Adrenal gland (tissue), 12 donors: ENCODE data around the gene RPL22. TPM values are rescaled to one million over a fixed set of nuclear protein-coding genes. Genes with fewer than 3 reads are reported as not detected.
A peak's percentile ranks its signal among the peaks of the same experiment; 100 is the strongest.

Source experiments
- DNase-seq, 7 donors: peaks; one replicate each; pipeline ENCODE4 v3.0.0-alpha.2; 2019 to 2020
- H3K27ac ChIP-seq, 5 donors: fragments of 200-600 bp; sonication (generic) in 4 of 5; 1 replicate in 3 of 5; 2 replicates in 2 of 5; pipeline versions ENCODE4 v1.5.1 to v1.8.0; 2016 to 2020; ENCODE audit warnings: mild to moderate bottlenecking in 1 of 5
- H3K27me3 ChIP-seq: fragments of 200-600 bp; 2 replicates; pipeline ENCODE4 v1.8.0; 2021
- H3K36me3 ChIP-seq, 2 donors: fragments of 200-600 bp; replicated peaks in 1 of 2; 1 replicate in 1 of 2; 2 replicates in 1 of 2; pipeline versions ENCODE4 v1.5.1 to v1.8.0; 2018 to 2022
- H3K4me1 ChIP-seq, 2 donors: fragments of 200-600 bp; replicated peaks in 1 of 2; 1 replicate in 1 of 2; 2 replicates in 1 of 2; pipeline versions ENCODE4 v1.5.1 to v1.8.0; 2018 to 2021
- H3K4me3 ChIP-seq, 4 donors: fragments of 200-600 bp; sonication (generic) in 3 of 4; one replicate each; pipeline ENCODE4 v1.5.1; 2016 to 2018
- H3K9me3 ChIP-seq, 3 donors: fragments of 200-600 bp; sonication (generic) in 1 of 3; replicated peaks in 1 of 3; 1 replicate in 2 of 3; 2 replicates in 1 of 3; pipeline versions ENCODE4 v1.5.1 to v1.8.0; 2016 to 2021
- POLR2A ChIP-seq, 2 donors: fragments of 450-650 bp; IDR thresholded peaks; one replicate each; pipeline ENCODE4 v1.6.1; 2017; ENCODE audit warnings: antibody characterized with exemption in 2 of 2, mild to moderate bottlenecking in 2 of 2, moderate library complexity in 1 of 2
- WGBS, 4 donors: extraction: QIAGEN DNeasy Blood & Tissue Kit in 2 of 4; methylation state at CpG; one replicate each; pipeline versions ENCODE4 v1.1.5 to v1.1.7; 2013 to 2017; 5-methylcytosine and 5-hydroxymethylcytosine counted together
- intact Hi-C, 2 donors: fragments of 100-400 bp; cut with DNase I; formaldehyde crosslinking; loops; one replicate each; pipeline versions ENCODE4 v1.14.1 to v1.15.0; 2022 to 2023
- polyA plus RNA-seq, 3 donors: library from polyadenylated mRNA; stranded (reverse); fragments of 200-250 nt in 2 of 3; fragments of 350-450 nt in 1 of 3; fragmentation: Illumina TruSeq in 1 of 3; extraction: RNeasy Lipid Tissue Mini Kit (QIAGEN cat#74804) in 1 of 3; gene quantifications; one replicate each; pipeline ENCODE4 v1.2.3, GENCODE V29; 2013 to 2014
- total RNA-seq, 9 donors: library from RNA; depleted of rRNA in 4 of 9; stranded (reverse); fragments of >200 nt in 4 of 9; fragments of 120-200 nt in 1 of 9; fragmentation: NEBNext Ultra II Directional in 1 of 9; extraction: Animal tissue kit (Norgen Biotek cat#: 25700) in 1 of 9; gene quantifications; one replicate each; pipeline versions ENCODE4 v1.1.0 to v1.2.4, GENCODE V29; 2013 to 2023
- TF ChIP-seq, protein P1 (sequence below), 6 experiments: fragments of 450-650 bp in 4 of 6; fragments of 200-600 bp in 2 of 6; sonication (generic) in 1 of 6; IDR thresholded peaks; 1 replicate in 5 of 6; 2 replicates in 1 of 6; pipeline versions ENCODE4 v1.5.1 to v1.8.0; 2016 to 2021; ENCODE audit warnings: antibody characterized with exemption in 6 of 6, mild to moderate bottlenecking in 2 of 6, moderate library complexity in 1 of 6
- donor health status: healthy with polysubstance abuse.
- donor health status: Bipolar disorder and iron deficiency.
- donor health status: DM: yes; HTN: yes; CAD: no.
- donor health status: DM: no; HTN: no; CAD: no.
- donor health status: DM: no; HTN: no; CAD: no.
- donor health status: DM: yes; HTN: yes; CAD: no.

The RPL22 gene
- total and polyA plus RNA-seq, 12 donors = 78.5 to 898 (median 305) TPM

DNA sequence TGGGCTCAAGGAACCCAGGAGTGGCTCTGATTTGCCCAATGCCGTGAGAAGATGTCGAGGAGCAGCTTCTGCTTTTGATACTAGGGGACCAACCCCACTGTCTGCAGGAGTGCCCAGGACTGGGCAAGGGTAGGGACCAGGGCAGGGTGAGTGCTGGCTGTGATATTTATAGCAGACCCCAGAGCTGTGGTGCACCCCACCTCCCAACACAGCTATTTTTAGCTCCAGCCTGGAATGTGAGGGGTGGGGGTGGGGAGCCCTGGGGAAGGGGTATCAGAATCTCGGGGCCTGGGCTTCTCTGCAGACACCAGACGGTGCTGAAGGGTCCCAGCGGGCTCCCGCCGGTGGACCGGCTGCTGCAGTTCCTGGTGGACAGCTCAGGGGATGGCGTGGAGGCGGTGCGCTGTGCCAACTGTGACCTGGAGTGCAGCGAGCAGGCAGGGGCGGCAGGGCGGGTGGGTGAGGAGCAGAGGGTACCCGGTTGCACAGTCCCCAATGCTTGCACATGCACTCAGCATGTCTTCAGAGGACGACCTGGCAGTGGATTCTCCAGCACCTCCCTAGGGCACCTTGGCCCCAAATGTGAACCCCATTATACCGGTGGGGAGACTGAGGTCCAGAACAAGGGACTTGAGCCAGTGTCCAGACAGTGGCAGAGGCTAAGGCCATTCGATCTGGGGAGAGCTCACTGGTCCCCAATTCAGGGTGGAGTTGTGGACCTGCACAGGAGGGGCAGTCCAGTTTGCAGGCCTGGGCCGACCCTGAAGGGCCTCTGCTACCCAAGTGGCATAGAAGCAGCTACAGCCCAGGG is 7.9 kb upstream of the RPL22 start:
- peak in 1 of 7 donors; percentile 24 for DNase-seq
- Histone ChIP-seq H3K4me1 (peaks cover 15 to 32% of the 10 kb centered on the region in 2 donors), H3K36me3 (no peaks in the 10 kb centered on the region), H3K27ac (no peak overlapping the region), H3K27me3 (no peaks in the 10 kb centered on the region), H3K9me3 (no peaks in the 10 kb centered on the region), H3K4me3 (no peak overlapping the region)
- intact Hi-C loops = loop anchor here (5.0 kb wide), 1 partner anchor 35 kb away; the partner anchor contains the start of gene HES3 (in 2 of the 2)
- 72 to 86% (median 85%) methylated on average over 15 to 19 of the region's 19 CpGs for WGBS, 4 donors
- TF ChIP-seq, protein P1, sequence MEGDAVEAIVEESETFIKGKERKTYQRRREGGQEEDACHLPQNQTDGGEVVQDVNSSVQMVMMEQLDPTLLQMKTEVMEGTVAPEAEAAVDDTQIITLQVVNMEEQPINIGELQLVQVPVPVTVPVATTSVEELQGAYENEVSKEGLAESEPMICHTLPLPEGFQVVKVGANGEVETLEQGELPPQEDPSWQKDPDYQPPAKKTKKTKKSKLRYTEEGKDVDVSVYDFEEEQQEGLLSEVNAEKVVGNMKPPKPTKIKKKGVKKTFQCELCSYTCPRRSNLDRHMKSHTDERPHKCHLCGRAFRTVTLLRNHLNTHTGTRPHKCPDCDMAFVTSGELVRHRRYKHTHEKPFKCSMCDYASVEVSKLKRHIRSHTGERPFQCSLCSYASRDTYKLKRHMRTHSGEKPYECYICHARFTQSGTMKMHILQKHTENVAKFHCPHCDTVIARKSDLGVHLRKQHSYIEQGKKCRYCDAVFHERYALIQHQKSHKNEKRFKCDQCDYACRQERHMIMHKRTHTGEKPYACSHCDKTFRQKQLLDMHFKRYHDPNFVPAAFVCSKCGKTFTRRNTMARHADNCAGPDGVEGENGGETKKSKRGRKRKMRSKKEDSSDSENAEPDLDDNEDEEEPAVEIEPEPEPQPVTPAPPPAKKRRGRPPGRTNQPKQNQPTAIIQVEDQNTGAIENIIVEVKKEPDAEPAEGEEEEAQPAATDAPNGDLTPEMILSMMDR (IDR thresholded peaks at IDR 0.05) = no peak
- TF ChIP-seq POLR2A (IDR thresholded peaks at IDR 0.05) = no peak

DNA sequence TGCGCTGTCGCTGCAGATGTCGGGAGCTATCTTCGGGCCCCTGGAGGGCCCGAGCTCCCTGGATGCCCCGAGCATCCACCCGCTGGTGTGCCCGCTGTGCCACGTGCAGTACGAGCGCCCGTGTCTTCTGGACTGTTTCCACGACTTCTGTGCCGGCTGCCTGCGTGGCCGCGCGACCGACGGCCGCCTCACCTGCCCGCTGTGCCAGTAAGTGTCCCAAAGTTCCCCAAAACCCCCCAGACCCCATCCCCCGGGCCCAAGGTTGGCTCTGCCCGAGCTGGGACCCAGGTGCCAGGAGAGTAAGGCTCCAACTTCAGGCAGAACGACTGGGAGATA is 7.1 kb upstream of the RPL22 start:
- Histone ChIP-seq H3K9me3 (no peaks in the 10 kb centered on the region), H3K4me3 (peak overlapping the region in 2 of 4 donors; percentile 8 to 53), H3K36me3 (no peaks in the 10 kb centered on the region), H3K4me1 (peaks cover 15 to 32% of the 10 kb centered on the region in 2 donors), H3K27ac (peak overlapping the region in 2 of 5 donors; percentile 52 to 79), H3K27me3 (no peaks in the 10 kb centered on the region)
- intact Hi-C loops = loop anchor here (5.0 kb wide), 1 partner anchor 36 kb away; the partner anchor contains the start of gene HES3 (in 2 of the 2)
- no peak for TF ChIP-seq POLR2A (IDR thresholded peaks at IDR 0.05)
- TF ChIP-seq, protein P1 (IDR thresholded peaks at IDR 0.05) = no peak
- DNase-seq = no peak
- 43 to 67% (median 47%) methylated on average over 1 to 25 of the region's 25 CpGs for WGBS, 4 donors

DNA sequence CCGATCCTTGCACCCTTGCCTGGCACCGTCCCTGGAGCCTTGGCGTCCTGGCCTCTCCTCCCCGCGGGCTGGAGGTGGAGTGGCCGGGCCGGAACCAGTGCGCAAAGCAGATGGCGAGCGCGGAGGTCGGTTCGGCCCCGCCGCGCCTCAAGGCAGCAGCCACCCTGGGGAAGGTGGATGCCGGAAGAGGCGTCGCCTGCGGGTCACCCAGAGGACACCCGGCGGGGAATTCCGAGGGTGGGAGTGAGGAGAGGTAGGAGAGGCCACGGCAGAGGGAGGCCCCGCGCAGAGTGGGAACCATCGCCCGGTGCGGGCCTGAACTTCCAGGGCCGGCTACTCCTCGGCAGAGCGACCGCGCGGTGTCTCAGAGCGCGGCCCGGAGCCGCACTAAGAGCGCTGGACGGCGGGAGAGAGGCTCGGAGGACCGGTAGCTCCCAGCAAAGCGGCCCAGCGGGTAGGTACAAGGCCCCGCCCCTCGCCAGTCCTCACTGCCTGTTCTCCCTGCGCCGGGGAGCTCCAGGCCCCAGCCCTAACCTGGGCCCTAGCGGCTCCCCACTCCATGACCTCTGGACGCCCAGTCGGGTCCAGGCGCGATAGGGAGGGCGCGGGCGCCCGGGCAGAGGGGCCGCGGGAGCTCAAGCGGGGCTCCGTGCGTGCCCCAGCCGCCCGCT is 6.6 kb upstream of the RPL22 start, which contains the start of gene RNF207:
Gene RNF207, plus strand, starts transcription at position 271 of the 671 bp plus-strand sequence. CDS start 417 bp downstream, outside the sequence.
- TF ChIP-seq, protein P1 (IDR thresholded peaks at IDR 0.05) = no peak
- TF ChIP-seq POLR2A (IDR thresholded peaks at IDR 0.05) = peak in 1 of 2 donors; percentile 25
- intact Hi-C loops = loop anchor here (5.0 kb wide), 1 partner anchor 36 kb away; the partner anchor contains the start of gene HES3 (in 2 of the 2)
- peaks cover 15 to 32% of the 10 kb centered on the region in 2 donors for H3K4me1 ChIP-seq

DNA sequence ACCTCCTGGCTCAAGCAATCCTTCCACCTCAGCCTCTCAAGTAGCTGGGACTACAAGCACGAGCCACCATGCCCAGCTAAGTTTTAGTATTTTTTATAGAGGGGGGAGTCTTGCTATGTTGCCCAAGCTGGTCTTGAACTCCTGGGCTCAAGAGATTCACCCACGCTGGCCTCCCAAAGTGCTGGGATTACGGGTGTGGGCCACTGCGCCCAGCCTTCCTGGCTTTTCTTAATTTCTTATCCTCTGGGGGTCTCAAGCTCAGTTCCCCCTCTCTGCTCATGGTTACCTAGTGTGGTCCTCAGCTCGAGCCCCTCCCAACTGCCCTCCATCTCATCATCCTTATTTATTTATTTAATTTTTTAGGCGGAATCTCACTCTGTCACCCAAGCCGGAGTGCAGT is 2.9 kb upstream of the RPL22 start:
- H3K36me3 ChIP-seq = no peaks in the 10 kb centered on the region
- H3K4me3 ChIP-seq = no peak overlapping the region
- TF ChIP-seq POLR2A (IDR thresholded peaks at IDR 0.05) = no peak
- TF ChIP-seq, protein P1 (IDR thresholded peaks at IDR 0.05) = no peak
- no peaks in the 10 kb centered on the region for H3K9me3 ChIP-seq
- H3K27ac ChIP-seq = no peak overlapping the region
- H3K27me3 ChIP-seq = no peaks in the 10 kb centered on the region
- H3K4me1 ChIP-seq = peaks cover 15 to 38% of the 10 kb centered on the region in 2 donors
- 80 to 85% (median 82%) methylated on average over 7 of the region's 7 CpGs for WGBS, 4 donors
- DNase-seq = no peak
- intact Hi-C loops = no loop called here

More for the DNA sequence above, 6.6 kb upstream of the RPL22 start, which contains the start of gene RNF207:
- no peaks in the 10 kb centered on the region for H3K36me3 ChIP-seq
- peak within 1 kb of the TSS in 3 of 5 donors; percentile 28 to 79 (median 52) for H3K27ac ChIP-seq
- peak within 1 kb of the TSS in 2 of 4 donors; percentile 8 to 53 for H3K4me3 ChIP-seq
- WGBS, 4 donors = 0 to 11% (median 9%) methylated on average over 9 to 66 of the region's 66 CpGs
- no peaks in the 10 kb centered on the region for H3K9me3 ChIP-seq
- no peaks in the 10 kb centered on the region for H3K27me3 ChIP-seq
- peak in 6 of 7 donors; percentile 32 to 65 (median 52) for DNase-seq
